HG03108 (cell line): ENCODE data around the gene GPR89B.
"Not testable (repeated sequence)": the region's sequence is repeated elsewhere in the genome, so short reads cannot be mapped to it uniquely, and the experiment has no call there.

ENCODE experiments used
- ATAC-seq: cut with Tn5 transposase; IDR thresholded peaks from one replicate; pipeline ENCODE4 v1.9.1; 2021; ENCODE audit warnings: moderate library complexity; ENCODE audit not compliant: unreplicated experiment

GPR89B gene

GRCh38 chr1:148027004-148027403 is 98.8 kb downstream of the GPR89B start:
- ATAC-seq, result not testable (repeated sequence)

DNA sequence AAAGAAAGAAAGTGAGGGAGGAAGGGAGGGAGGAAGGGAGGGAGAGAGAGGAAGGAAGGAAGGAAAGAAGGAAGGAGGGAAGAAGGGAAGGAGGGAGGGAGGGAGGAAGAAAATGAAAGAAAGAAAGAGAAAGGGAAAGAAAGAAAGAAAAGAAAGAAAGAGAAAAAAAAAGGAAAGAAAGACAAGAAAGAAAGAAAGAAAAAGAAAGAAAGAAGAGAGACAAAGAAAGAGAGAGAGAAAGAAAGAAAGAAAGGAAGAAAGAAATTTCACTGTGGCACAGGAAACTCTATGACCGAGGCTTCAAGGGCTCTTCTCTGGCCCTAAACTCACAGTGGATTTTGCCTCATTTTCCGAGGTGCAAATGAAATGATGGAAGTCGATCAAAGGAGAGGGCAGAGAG is 104.0 kb downstream of the GPR89B start:
- ATAC-seq, result not testable (repeated sequence)

- ATAC-seq, result not testable (repeated sequence)
Measured at GRCh38 chr1:148032690-148033089, 104.5 kb downstream of the GPR89B start.

GRCh38 chr1:148033147-148033546 is 104.9 kb downstream of the GPR89B start:
- ATAC-seq, result not testable (repeated sequence)

DNA sequence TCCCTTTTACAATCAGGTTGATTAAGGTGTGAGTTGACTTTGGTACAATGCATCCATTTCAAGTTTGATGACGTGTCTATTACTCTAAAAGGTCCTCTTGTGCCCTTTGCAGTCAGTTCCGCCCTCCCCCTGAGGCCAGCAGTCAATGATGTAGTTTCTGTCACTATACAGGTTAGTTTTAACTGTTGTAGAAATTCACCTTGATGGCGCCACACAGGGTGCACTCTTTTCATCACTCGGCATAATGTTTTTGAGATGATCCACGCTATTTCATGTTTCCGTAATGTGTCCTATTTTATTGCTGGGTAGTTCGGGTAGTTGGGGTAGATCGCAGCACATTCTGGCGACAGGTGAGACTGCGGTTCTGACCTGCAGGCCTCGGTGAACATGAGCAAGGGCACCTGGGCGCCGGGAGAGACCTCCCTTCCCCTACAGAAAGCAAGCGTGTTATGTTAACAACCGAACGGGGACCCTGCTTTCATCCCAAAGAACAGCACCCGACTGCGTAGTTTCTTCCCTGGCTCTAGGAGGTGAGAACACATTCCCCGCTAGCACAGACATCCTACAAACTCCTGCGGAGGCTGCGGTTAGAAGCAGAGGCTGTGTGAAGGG is 109.7 kb downstream of the GPR89B start:
- ATAC-seq, result peak; percentile 13

DNA sequence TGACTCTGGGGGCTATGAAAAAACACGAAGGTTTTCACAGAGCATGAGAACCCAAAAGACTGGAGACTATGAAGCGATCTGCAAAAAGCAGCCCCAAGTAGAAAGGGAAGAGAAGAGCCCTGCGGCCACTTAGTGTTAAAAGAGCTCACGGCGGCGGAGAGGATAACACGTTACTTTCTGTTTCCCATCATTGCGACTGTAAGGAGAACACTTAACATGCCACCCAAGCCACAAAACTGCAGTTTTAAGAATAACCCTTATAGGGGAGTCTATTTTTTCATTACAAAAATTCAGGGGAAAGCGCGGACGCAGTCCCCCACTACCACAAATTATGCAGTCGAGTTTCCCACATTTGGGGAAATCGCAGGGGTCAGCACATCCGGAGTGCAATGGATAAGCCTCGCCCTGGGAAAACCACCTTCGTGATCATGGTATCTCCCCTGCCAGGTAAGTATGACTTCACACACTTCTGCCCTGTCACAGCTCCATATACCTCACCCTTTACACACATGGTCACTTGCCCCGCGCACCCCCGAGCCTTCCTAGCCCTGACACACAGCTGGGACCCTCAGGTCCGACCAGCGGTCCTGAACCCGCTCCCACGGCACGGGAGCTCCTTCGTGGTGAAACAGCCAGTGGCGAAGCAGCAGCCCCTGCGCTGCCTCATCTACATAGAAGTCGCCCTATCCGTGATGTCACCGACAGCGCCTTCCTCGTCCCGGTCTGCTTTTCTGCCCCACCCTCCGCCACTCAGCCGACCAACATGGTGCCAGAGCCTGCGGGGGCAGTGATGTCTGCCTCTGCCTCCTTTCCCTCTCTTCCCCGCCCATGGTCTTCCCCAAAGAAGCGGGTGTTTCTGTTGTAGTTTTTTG is 110.5 kb downstream of the GPR89B start:
- ATAC-seq, result peak; percentile 80
